Ovary (tissue), 3 donors: ENCODE data around the gene CHCHD6.

Source experiments
- POLR2A ChIP-seq: fragments of 450-650 bp; IDR thresholded peaks from one replicate; pipeline ENCODE4 v1.6.1; 2017; ENCODE audit warnings: antibody characterized with exemption, mild to moderate bottlenecking, moderate library complexity
- TF ChIP-seq, protein P1 (sequence below), 3 donors: fragments of 450-650 bp in 2 of 3; fragments of 200-600 bp in 1 of 3; IDR thresholded peaks; one replicate each; pipeline versions ENCODE4 v1.5.1 to v1.8.0; 2016 to 2022; ENCODE audit warnings: antibody characterized with exemption in 3 of 3, mild to moderate bottlenecking in 1 of 3
- donor health status: DM: no; HTN: no; CAD: no.

- TF ChIP-seq, protein P1, sequence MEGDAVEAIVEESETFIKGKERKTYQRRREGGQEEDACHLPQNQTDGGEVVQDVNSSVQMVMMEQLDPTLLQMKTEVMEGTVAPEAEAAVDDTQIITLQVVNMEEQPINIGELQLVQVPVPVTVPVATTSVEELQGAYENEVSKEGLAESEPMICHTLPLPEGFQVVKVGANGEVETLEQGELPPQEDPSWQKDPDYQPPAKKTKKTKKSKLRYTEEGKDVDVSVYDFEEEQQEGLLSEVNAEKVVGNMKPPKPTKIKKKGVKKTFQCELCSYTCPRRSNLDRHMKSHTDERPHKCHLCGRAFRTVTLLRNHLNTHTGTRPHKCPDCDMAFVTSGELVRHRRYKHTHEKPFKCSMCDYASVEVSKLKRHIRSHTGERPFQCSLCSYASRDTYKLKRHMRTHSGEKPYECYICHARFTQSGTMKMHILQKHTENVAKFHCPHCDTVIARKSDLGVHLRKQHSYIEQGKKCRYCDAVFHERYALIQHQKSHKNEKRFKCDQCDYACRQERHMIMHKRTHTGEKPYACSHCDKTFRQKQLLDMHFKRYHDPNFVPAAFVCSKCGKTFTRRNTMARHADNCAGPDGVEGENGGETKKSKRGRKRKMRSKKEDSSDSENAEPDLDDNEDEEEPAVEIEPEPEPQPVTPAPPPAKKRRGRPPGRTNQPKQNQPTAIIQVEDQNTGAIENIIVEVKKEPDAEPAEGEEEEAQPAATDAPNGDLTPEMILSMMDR (IDR thresholded peaks at IDR 0.05) = no peak
- TF ChIP-seq POLR2A = no peak
These were observed 39.3 kb downstream of the CHCHD6 start for GRCh38 chr3:126743350-126743749.
